Measurements from ENCODE around the gene EVA1A. TPM values are rescaled to one million over a fixed set of nuclear protein-coding genes. Genes with fewer than 3 reads are reported as not detected.

The EVA1A gene
- total RNA-seq, 1 experiment from 2014 or later, result 0.68 TPM

- H3K4me3 Mint-ChIP-seq, result no peak overlapping the region
- H3K4me2 ChIP-seq (ENCODE audit: insufficient read depth, insufficient read length, low read length), result no peak overlapping the region
Observed at GRCh38 chr2:75592030-75592429, 31.3 kb upstream of the EVA1A start.

More at GRCh38 chr2:75592030-75592429, 31.3 kb upstream of the EVA1A start:
- Histone ChIP-seq H3T11ph (ENCODE audit: low read length) (no peak overlapping the region), H3K23ac (ENCODE audit: insufficient read length, low read depth, low read length) (no peak overlapping the region), H3K9ac (ENCODE audit: extremely low read depth, insufficient read length, low read length) (no peak overlapping the region), H2BK5ac (ENCODE audit: insufficient read length, low read length) (no peak overlapping the region), H4K5ac (ENCODE audit: insufficient read length, low read depth, low read length) (no peak overlapping the region), H3K9me3 (ENCODE audit: control insufficient read depth, low read depth, low read length) (no peaks in the 10 kb centered on the region), H2BK20ac (ENCODE audit: low read depth, low read length, poor library complexity, severe bottlenecking) (no peak overlapping the region), H3K4ac (ENCODE audit: low read depth, low read length) (no peak overlapping the region), H3K27ac (ENCODE audit: insufficient read length, low read depth, low read length) (no peak overlapping the region), H3K23me2 (ENCODE audit: insufficient read length, low read depth, low read length, poor library complexity, severe bottlenecking) (peaks cover 3% of the 10 kb centered on the region), H3K4me1 (ENCODE audit: insufficient read depth, low read length) (no peaks in the 10 kb centered on the region), H2BK12ac (ENCODE audit: insufficient read length, low read depth, low read length) (no peak overlapping the region), H3K18ac (ENCODE audit: insufficient read length, low read depth, low read length) (no peak overlapping the region), H3K79me1 (ENCODE audit: insufficient read depth, low read depth, low read length, poor library complexity, severe bottlenecking) (no peaks in the 10 kb centered on the region), H3K14ac (ENCODE audit: insufficient read depth, low read length) (no peak overlapping the region), H4K91ac (ENCODE audit: insufficient read length, low read depth, low read length) (no peak overlapping the region), H3K56ac (ENCODE audit: insufficient read length, low read depth, low read length) (no peak overlapping the region), H4K20me1 (ENCODE audit: control insufficient read depth, insufficient read depth, insufficient read length) (no peaks in the 10 kb centered on the region), H2BK120ac (ENCODE audit: low read depth, low read length, poor library complexity, severe bottlenecking) (no peak overlapping the region), H2AFZ (ENCODE audit: low read length) (no peak overlapping the region), H3K79me2 (ENCODE audit: insufficient read depth, low read length) (no peaks in the 10 kb centered on the region), H2BK15ac (ENCODE audit: low read depth, low read length) (no peak overlapping the region), H4K8ac (replicated peaks; ENCODE audit: insufficient read length, low read depth, low read length) (no peak overlapping the region), H2AK5ac (ENCODE audit: insufficient read length, low read length) (no peak overlapping the region), H3K27me3 (ENCODE audit: insufficient read depth, low read length) (no peaks in the 10 kb centered on the region)
- no CpG with 5 or more reads among the region's 4 CpGs for WGBS (ENCODE audit: extremely low coverage, insufficient read length, low lambda C conversion rate)
- no peak for DNase-seq
- H3K27me3 Mint-ChIP-seq (ENCODE audit: low read depth), result no peaks in the 10 kb centered on the region
- TF ChIP-seq CTCF (conservative IDR thresholded peaks at IDR 0.05), result no peak
- H3K9me3 Mint-ChIP-seq, result no peaks in the 10 kb centered on the region
- H3K27ac Mint-ChIP-seq, result no peak overlapping the region
- H3K36me3 Mint-ChIP-seq (ENCODE audit: insufficient read depth in 1 of 3, low read depth in 3 of 3), result no peaks in the 10 kb centered on the region
- peaks cover 0 to 2% of the 10 kb centered on the region in 2 experiments; a peak in 1 of 4 replicates for H3K4me1 Mint-ChIP-seq

All from H9 (cell line).